ENCODE measurements around the gene BPTF.

GRCh38 chr17:67818110-67819002 lies 6.9 kb upstream of the BPTF start:
- no peak for TF ChIP-seq EP300 (IDR thresholded peaks at IDR 0.05)
- TF ChIP-seq, protein P1, sequence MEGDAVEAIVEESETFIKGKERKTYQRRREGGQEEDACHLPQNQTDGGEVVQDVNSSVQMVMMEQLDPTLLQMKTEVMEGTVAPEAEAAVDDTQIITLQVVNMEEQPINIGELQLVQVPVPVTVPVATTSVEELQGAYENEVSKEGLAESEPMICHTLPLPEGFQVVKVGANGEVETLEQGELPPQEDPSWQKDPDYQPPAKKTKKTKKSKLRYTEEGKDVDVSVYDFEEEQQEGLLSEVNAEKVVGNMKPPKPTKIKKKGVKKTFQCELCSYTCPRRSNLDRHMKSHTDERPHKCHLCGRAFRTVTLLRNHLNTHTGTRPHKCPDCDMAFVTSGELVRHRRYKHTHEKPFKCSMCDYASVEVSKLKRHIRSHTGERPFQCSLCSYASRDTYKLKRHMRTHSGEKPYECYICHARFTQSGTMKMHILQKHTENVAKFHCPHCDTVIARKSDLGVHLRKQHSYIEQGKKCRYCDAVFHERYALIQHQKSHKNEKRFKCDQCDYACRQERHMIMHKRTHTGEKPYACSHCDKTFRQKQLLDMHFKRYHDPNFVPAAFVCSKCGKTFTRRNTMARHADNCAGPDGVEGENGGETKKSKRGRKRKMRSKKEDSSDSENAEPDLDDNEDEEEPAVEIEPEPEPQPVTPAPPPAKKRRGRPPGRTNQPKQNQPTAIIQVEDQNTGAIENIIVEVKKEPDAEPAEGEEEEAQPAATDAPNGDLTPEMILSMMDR (IDR thresholded peaks at IDR 0.05): no peak
- no peak for TF ChIP-seq POLR2A (IDR thresholded peaks at IDR 0.05)
- no peak for TF ChIP-seq POLR2AphosphoS5 (IDR thresholded peaks at IDR 0.05)

All from suprapubic skin (tissue), 4 donors.